ENCODE data around the gene RBAK. TPM values are rescaled to one million over a fixed set of nuclear protein-coding genes. Genes with fewer than 3 reads are reported as not detected.
"Not testable (repeated sequence)": the region's sequence is repeated elsewhere in the genome, so short reads cannot be mapped to it uniquely, and the experiment has no call there.

The RBAK gene
- total and polyA plus RNA-seq, 4 donors: 11.4 to 17.5 (median 16.4) TPM

GRCh38 chr7:5043661-5044060 lies 2.0 kb upstream of the RBAK start:
- H3K4me1 ChIP-seq (ENCODE audit: control insufficient read depth, insufficient read depth, low read length): peaks cover 17% of the 10 kb centered on the region
- H3K4me3 ChIP-seq (ENCODE audit: low read depth, low read length): no peak overlapping the region
- no peaks in the 10 kb centered on the region for H3K9me3 ChIP-seq (ENCODE audit: control insufficient read depth, insufficient read depth, low read length)
- no peaks in the 10 kb centered on the region for H3K36me3 ChIP-seq (ENCODE audit: control insufficient read depth, insufficient read depth, low read length)
- DNase-seq (ENCODE audit: low read depth in 4 of 6, low spot score in 6 of 6): no peak
- H3K27me3 ChIP-seq (ENCODE audit: control insufficient read depth, insufficient read depth, low read length): no peaks in the 10 kb centered on the region
- no CpG with 5 or more reads among the region's 2 CpGs for WGBS (ENCODE audit: insufficient coverage)
- H3K27ac ChIP-seq (ENCODE audit: low read depth, low read length): no peak overlapping the region

GRCh38 chr7:5046397-5046732 lies 705 bp downstream of the RBAK start:
- not testable (repeated sequence) for DNase-seq (ENCODE audit: low read depth in 4 of 6, low spot score in 6 of 6); H3K9me3 ChIP-seq (ENCODE audit: control insufficient read depth, insufficient read depth, low read length); H3K36me3 ChIP-seq (ENCODE audit: control insufficient read depth, insufficient read depth, low read length); H3K27me3 ChIP-seq (ENCODE audit: control insufficient read depth, insufficient read depth, low read length)
- WGBS (ENCODE audit: insufficient coverage): 1% methylated on average over 7 of the region's 20 CpGs
- Histone ChIP-seq H3K4me1 (ENCODE audit: control insufficient read depth, insufficient read depth, low read length) (peaks cover 17% of the 10 kb centered on the region), H3K27ac (ENCODE audit: low read depth, low read length) (peak overlapping the region; percentile 57), H3K4me3 (ENCODE audit: low read depth, low read length) (peak overlapping the region; percentile 73)

- DNase-seq (ENCODE audit: low read depth in 4 of 6, low spot score in 6 of 6); H3K9me3 ChIP-seq (ENCODE audit: control insufficient read depth, insufficient read depth, low read length); H3K27me3 ChIP-seq (ENCODE audit: control insufficient read depth, insufficient read depth, low read length); H3K4me3 ChIP-seq (ENCODE audit: low read depth, low read length); H3K27ac ChIP-seq (ENCODE audit: low read depth, low read length); H3K36me3 ChIP-seq (ENCODE audit: control insufficient read depth, insufficient read depth, low read length): not testable (repeated sequence)
- WGBS (ENCODE audit: insufficient coverage): no CpG with 5 or more reads among the region's 2 CpGs
- H3K4me1 ChIP-seq (ENCODE audit: control insufficient read depth, insufficient read depth, low read length): peaks cover 17% of the 10 kb centered on the region
Observed at GRCh38 chr7:5047127-5047526, 1.5 kb downstream of the RBAK start.

GRCh38 chr7:5050676-5051075 lies 5.0 kb downstream of the RBAK start:
- peaks cover 12% of the 10 kb centered on the region for H3K36me3 ChIP-seq (ENCODE audit: control insufficient read depth, insufficient read depth, low read length)
- no peak for DNase-seq (ENCODE audit: low read depth in 4 of 6, low spot score in 6 of 6)
- peaks cover 9% of the 10 kb centered on the region for H3K4me1 ChIP-seq (ENCODE audit: control insufficient read depth, insufficient read depth, low read length)
- no peaks in the 10 kb centered on the region for H3K27me3 ChIP-seq (ENCODE audit: control insufficient read depth, insufficient read depth, low read length)
- H3K27ac ChIP-seq (ENCODE audit: low read depth, low read length): no peak overlapping the region
- peaks cover 5% of the 10 kb centered on the region for H3K9me3 ChIP-seq (ENCODE audit: control insufficient read depth, insufficient read depth, low read length)
- H3K4me3 ChIP-seq (ENCODE audit: low read depth, low read length): no peak overlapping the region
- no CpG with 5 or more reads among the region's 2 CpGs for WGBS (ENCODE audit: insufficient coverage)

GRCh38 chr7:5051731-5052130 lies 6.1 kb downstream of the RBAK start:
- H3K36me3 ChIP-seq (ENCODE audit: control insufficient read depth, insufficient read depth, low read length): peaks cover 12% of the 10 kb centered on the region
- not testable (repeated sequence) for H3K4me3 ChIP-seq (ENCODE audit: low read depth, low read length); H3K9me3 ChIP-seq (ENCODE audit: control insufficient read depth, insufficient read depth, low read length); DNase-seq (ENCODE audit: low read depth in 4 of 6, low spot score in 6 of 6); H3K4me1 ChIP-seq (ENCODE audit: control insufficient read depth, insufficient read depth, low read length); H3K27ac ChIP-seq (ENCODE audit: low read depth, low read length); H3K27me3 ChIP-seq (ENCODE audit: control insufficient read depth, insufficient read depth, low read length)

GRCh38 chr7:5053175-5053574 lies 7.5 kb downstream of the RBAK start:
- Histone ChIP-seq H3K4me1 (ENCODE audit: control insufficient read depth, insufficient read depth, low read length) (no peaks in the 10 kb centered on the region), H3K36me3 (ENCODE audit: control insufficient read depth, insufficient read depth, low read length) (peaks cover 15% of the 10 kb centered on the region), H3K9me3 (ENCODE audit: control insufficient read depth, insufficient read depth, low read length) (peaks cover 5% of the 10 kb centered on the region), H3K4me3 (ENCODE audit: low read depth, low read length) (no peak overlapping the region), H3K27ac (ENCODE audit: low read depth, low read length) (no peak overlapping the region), H3K27me3 (ENCODE audit: control insufficient read depth, insufficient read depth, low read length) (no peaks in the 10 kb centered on the region)
- no peak for DNase-seq (ENCODE audit: low read depth in 4 of 6, low spot score in 6 of 6)
- no CpG with 5 or more reads among the region's 1 CpG for WGBS (ENCODE audit: insufficient coverage)

GRCh38 chr7:5063698-5064097 lies 18.0 kb downstream of the RBAK start:
- Histone ChIP-seq H3K9me3 (ENCODE audit: control insufficient read depth, insufficient read depth, low read length) (peaks cover 33% of the 10 kb centered on the region), H3K27me3 (ENCODE audit: control insufficient read depth, insufficient read depth, low read length) (no peaks in the 10 kb centered on the region), H3K36me3 (ENCODE audit: control insufficient read depth, insufficient read depth, low read length) (peaks cover 23% of the 10 kb centered on the region), H3K27ac (ENCODE audit: low read depth, low read length) (no peak overlapping the region), H3K4me1 (ENCODE audit: control insufficient read depth, insufficient read depth, low read length) (no peaks in the 10 kb centered on the region), H3K4me3 (ENCODE audit: low read depth, low read length) (no peak overlapping the region)
- WGBS (ENCODE audit: insufficient coverage): no CpG with 5 or more reads among the region's 2 CpGs
- no peak for DNase-seq (ENCODE audit: low read depth in 4 of 6, low spot score in 6 of 6)

GRCh38 chr7:5064391-5065106 lies 18.9 kb downstream of the RBAK start:
- DNase-seq (ENCODE audit: low read depth in 4 of 6, low spot score in 6 of 6): no peak
- Histone ChIP-seq H3K27me3 (ENCODE audit: control insufficient read depth, insufficient read depth, low read length) (no peaks in the 10 kb centered on the region), H3K36me3 (ENCODE audit: control insufficient read depth, insufficient read depth, low read length) (peaks cover 17% of the 10 kb centered on the region), H3K4me1 (ENCODE audit: control insufficient read depth, insufficient read depth, low read length) (no peaks in the 10 kb centered on the region), H3K27ac (ENCODE audit: low read depth, low read length) (no peak overlapping the region), H3K9me3 (ENCODE audit: control insufficient read depth, insufficient read depth, low read length) (peaks cover 33% of the 10 kb centered on the region), H3K4me3 (ENCODE audit: low read depth, low read length) (no peak overlapping the region)
- no CpG with 5 or more reads among the region's 12 CpGs for WGBS (ENCODE audit: insufficient coverage)

- H3K9me3 ChIP-seq (ENCODE audit: control insufficient read depth, insufficient read depth, low read length): peaks cover 33% of the 10 kb centered on the region
- H3K36me3 ChIP-seq (ENCODE audit: control insufficient read depth, insufficient read depth, low read length): peaks cover 20% of the 10 kb centered on the region
- H3K27ac ChIP-seq (ENCODE audit: low read depth, low read length): no peak overlapping the region
- H3K27me3 ChIP-seq (ENCODE audit: control insufficient read depth, insufficient read depth, low read length): no peaks in the 10 kb centered on the region
- no peaks in the 10 kb centered on the region for H3K4me1 ChIP-seq (ENCODE audit: control insufficient read depth, insufficient read depth, low read length)
- H3K4me3 ChIP-seq (ENCODE audit: low read depth, low read length): no peak overlapping the region
- no peak for DNase-seq (ENCODE audit: low read depth in 4 of 6, low spot score in 6 of 6)
- WGBS (ENCODE audit: insufficient coverage): no CpG with 5 or more reads among the region's 5 CpGs
Observed at GRCh38 chr7:5065107-5065407, 19.4 kb downstream of the RBAK start.

GRCh38 chr7:5068521-5068920 lies 22.9 kb downstream of the RBAK start:
- H3K4me3 ChIP-seq (ENCODE audit: low read depth, low read length): no peak overlapping the region
- peaks cover 15% of the 10 kb centered on the region for H3K4me1 ChIP-seq (ENCODE audit: control insufficient read depth, insufficient read depth, low read length)
- H3K36me3 ChIP-seq (ENCODE audit: control insufficient read depth, insufficient read depth, low read length): peaks cover 7% of the 10 kb centered on the region
- peaks cover 33% of the 10 kb centered on the region for H3K9me3 ChIP-seq (ENCODE audit: control insufficient read depth, insufficient read depth, low read length)
- H3K27ac ChIP-seq (ENCODE audit: low read depth, low read length): no peak overlapping the region
- 100% methylated on average over 2 of the region's 4 CpGs for WGBS (ENCODE audit: insufficient coverage)
- peaks cover 16% of the 10 kb centered on the region for H3K27me3 ChIP-seq (ENCODE audit: control insufficient read depth, insufficient read depth, low read length)
- peak in 1 of 6 donors; percentile 3 for DNase-seq (ENCODE audit: low read depth in 4 of 6, low spot score in 6 of 6)

All from spinal cord (tissue), 10 donors.